Activated CD8-positive, alpha-beta memory T cell treated with anti-CD3 and anti-CD28 coated beads for 1 hour (primary cell): ENCODE data around the gene LRRC9.
"Not testable (repeated sequence)": the region's sequence is repeated elsewhere in the genome, so short reads cannot be mapped to it uniquely, and the experiment has no call there.

Experiments used
- DNase-seq, 2 donors: peaks; one replicate each; pipeline ENCODE4 v3.0.0-alpha.2; 2020; ENCODE audit warnings: low read depth in 1 of 2; ENCODE audit errors: extremely low read depth in 1 of 2

The LRRC9 gene

GRCh38 chr14:59952141-59952540 lies 32.2 kb downstream of the LRRC9 start:
- not testable (repeated sequence) for DNase-seq

DNA sequence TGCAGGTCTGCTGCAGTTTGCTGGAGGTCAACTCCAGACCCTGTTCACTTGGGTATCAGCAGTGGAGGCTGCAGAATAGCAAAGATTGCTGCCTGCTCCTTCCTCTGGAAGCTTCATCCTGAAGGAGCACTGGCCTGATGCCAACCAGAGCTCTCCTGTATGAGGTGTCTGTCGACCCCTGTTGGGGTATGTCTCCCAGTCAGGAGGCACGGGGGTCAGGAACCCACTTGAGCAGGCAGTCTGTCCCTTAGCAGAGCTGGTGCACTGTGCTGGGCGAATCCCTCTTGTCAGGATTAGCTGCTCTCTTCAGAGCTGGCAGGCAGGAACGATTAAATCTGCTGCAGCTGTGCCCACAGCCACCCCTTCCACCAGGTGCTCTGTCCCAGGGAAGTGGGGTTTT lies 37.9 kb downstream of the LRRC9 start:
- not testable (repeated sequence) for DNase-seq

GRCh38 chr14:59959668-59960067 lies 39.7 kb downstream of the LRRC9 start:
- DNase-seq = no peak

DNA sequence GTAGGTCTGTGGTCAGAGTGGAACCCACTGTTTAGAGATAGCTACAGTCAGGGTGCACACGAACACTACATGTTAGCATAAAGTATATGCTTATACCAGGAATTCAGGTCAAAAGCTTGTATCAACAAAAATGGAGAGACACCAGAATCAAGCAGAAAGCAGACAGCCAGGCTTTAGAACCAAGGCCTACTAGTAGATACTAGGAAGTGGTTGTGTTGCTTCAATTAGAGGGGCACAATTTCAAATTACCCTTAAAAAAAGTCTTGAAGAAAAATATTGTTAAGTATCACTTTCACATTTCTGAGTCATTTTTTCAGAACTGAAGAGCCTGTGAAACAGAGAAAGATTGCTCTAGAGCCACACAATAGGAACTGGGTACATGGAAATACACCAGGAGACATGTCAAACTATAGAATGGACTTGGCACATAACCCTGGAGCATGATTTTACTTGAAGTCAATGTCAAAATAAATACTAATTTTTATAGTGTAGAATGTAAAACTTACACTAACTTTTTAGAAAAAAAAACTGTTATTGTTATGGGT lies 41.6 kb downstream of the LRRC9 start:
- no peak for DNase-seq

DNA sequence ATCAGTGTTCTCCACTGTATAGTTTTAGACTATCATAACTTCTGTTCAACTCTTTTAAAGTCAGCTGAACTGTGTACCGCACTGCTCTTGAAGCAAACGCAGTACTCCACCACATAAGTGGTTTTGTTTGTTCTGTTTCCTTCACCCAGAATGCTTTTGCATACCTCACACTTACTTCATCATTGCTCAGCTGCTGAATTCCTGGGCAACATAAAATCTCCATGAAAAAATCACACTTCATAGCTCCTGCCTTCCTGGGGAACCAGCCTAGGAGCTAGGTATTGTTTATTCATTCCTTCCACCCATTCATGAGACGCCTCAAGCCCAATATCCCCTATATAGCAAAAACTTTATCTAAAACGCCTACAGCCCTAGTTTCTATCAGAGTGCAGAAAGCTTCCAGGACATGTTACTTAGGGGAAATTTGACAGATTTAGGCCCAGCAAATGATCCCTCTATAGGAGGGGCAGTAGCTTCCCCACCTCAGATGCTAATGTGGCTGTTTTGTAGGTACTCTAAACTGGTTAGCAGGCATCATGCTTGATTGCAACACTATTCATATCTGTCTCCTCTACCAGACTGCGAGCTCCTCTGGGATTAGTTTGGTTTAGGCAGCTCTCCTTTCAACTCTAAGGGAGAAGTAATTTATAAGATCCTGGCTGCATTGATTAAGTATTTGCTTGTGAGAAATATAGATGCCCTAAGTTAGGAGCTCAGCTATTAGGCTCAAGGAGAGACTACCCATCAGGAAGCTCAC lies 44.5 kb downstream of the LRRC9 start:
- DNase-seq = no peak

- DNase-seq = no peak
Observed at GRCh38 chr14:59969319-59969718, 49.4 kb downstream of the LRRC9 start.

DNA sequence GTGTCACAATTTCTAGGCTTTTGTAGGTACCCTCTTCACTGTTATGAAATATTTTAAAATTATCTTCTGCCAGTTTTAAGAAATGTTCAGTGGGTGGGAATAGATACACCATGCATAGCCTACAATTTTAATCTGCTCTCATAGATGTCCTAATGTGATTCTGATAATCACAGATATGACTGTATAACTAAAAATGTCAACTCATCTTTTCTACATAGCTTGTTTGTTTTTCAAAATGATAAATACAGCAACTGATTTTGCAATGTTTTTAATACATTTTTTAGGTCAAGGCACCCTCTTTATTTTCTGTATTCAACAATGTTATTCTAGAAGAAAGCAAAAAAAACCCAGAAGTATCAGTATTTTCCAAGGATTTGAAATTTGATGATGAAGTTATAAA lies 61.6 kb downstream of the LRRC9 start:
- DNase-seq = no peak

GRCh38 chr14:59983048-59983447 lies 63.1 kb downstream of the LRRC9 start:
- no peak for DNase-seq

GRCh38 chr14:59986556-59987059 lies 66.7 kb downstream of the LRRC9 start:
- DNase-seq = no peak

DNA sequence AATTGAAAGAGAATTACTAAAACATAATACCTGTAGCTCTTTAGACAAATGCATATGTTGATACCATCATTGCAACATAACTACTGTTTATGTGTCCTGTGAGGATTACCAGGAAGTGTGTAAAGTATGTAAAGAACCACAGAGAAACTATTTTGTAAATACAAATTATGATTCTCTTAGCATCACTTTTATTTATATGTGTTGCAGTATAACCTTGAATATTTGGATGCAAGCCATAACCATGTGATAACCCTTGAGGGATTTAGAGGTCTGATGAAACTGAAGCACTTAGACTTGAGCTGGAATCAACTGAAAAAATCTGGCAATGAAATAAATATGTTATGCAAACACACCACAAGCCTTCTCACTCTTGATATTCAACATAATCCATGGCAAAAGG lies 77.5 kb downstream of the LRRC9 start:
- no peak for DNase-seq

- no peak for DNase-seq
Observed at GRCh38 chr14:59997966-59998365, 78.0 kb downstream of the LRRC9 start.

DNA sequence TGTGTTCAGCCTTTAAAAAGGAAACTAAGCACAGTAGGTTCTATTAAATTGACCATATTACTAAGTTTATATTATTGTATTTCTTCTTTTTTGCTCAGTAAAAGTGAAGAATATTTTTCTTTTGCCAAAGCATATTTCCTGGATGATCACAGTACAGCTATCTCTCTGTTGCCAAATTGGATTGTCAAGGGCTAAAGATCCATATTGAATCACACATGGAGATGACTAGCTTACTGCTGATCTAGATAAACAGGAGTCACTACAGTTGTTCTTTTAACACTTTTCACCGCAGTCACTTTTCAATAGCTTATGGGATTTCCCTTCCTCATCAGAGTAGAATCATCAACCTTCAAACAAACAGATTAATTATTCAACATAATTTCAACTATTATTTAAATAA lies 78.6 kb downstream of the LRRC9 start:
- DNase-seq = no peak

DNA sequence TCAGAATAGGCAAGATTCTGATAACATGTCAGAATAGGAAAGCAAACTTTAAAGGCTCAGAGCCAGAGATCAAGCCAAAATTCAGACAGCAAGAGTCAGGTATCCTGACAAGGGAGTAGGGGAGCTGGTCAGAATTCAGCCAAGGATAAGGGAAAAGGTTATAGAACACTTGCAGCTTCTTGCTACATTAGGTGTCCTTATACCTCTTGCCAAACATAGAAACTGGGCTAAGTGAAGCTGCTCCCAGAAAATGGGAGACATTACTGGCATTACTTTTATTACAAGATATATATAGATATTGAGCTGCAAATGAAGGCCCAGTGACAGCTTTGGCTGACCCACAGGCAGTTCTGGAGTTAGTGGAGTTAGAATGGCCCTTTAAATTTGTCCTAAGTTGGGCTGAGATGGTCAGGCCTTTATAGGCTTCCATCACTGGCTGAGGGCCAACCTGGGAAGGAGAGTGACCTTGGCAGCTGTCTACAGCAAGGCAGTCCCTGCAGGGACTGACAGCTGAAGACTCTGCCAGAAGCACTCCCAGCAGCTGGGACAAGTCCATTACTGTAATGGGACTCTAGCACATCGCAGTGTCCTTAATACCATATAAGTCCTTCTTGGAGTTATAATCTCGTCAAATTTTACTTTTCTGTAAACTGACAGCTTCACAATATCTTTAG lies 83.0 kb downstream of the LRRC9 start:
- DNase-seq = no peak

- DNase-seq = no peak
Observed at GRCh38 chr14:60003991-60004390, 84.0 kb downstream of the LRRC9 start.

- no peak for DNase-seq
Observed at GRCh38 chr14:60008042-60008441, 88.1 kb downstream of the LRRC9 start.

DNA sequence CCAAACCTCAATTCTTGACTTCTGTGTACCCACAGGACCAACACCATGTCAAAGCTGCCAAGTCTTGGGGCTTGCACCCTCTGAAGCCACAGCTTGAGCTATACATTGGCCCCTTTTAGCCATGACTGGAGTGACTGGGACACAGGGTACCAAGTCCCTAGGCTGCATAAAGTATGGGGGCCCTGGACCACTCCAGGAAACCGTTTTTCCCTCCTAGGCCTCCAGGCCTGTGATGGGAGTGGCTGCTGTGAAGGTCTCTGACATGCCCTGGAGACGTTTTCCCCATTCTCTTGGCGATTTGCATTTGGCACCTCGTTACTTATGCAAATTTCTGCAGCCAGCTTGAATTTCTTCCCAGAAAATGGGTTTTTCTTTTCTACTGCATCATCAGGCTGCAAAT lies 90.3 kb downstream of the LRRC9 start:
- DNase-seq = not testable (repeated sequence)

DNA sequence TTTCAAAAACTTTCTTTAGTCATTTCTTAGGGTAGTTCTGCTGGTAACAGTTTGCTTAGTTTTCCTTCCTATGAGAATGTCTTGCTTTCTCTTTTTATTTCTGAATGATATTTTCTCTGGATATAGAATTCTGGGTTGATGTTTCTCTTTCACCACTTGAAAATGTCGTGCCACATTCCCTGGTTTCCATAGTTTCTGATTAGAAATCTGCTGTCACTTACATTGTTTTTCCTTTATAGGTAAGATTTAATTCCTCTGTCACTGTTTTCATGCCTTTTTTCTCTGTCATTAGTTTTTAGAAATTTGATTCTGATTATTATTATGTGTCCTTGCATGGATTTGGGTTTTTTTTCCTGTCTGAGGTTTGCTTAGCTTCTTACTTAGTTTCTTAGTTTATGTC lies 94.5 kb downstream of the LRRC9 start:
- DNase-seq = no peak

DNA sequence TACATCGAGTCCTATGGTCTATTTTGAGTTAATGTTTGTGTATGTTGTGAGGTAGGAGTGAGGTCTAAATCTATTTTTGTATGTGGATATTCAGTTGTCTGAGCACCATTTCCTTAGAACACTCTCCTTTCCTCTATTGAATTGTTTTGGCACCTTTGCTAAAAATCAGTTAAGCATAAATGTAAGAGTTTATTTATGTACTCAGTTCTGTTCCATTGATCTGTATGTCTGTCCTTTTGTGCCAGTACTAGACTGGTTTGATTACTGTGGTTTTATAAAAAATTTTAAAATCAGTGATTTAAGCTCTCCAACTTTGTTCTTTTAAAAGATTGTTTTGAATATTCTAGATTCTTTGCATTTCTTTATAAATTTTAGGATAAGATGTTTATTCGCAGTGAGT lies 101.7 kb downstream of the LRRC9 start:
- no peak for DNase-seq

- DNase-seq = no peak
Observed at GRCh38 chr14:60025571-60025970, 105.6 kb downstream of the LRRC9 start.

DNA sequence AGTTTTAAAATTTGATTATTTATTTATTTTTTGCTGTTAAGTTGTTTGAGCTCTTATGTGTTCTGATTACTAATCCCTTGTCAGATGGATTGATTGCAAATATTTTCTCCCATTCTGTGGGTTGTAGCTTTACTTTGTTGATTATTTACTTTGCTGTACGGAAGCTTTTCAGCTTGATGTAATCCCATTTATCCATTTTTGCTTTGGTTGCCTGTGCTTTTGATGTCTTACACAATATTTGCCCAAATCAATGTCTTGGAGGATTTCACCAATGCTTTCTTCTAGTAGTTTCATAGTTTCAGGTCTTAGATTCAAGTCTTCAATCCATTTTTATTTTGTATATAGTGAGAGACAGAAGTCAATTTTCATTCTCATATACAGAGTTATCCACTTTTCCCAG lies 115.2 kb downstream of the LRRC9 start:
- DNase-seq = no peak

DNA sequence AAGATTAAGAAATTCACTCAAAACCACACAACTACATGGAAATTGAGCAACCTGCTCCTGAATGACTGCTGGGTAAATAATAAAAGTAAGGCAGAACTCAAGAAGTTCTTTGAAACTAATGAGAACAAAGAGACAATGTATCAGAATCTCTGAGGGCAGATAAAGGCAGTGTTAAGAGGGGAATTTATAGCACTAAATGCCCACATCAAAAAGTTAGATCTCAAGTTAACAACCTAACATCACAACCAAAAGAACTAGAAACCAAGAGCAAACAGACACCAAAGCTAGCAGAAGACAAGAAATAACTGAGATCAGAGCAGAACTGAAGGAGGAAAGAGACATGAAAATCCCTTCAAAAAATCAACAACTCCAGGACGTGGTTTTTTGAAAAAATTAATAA lies 128.0 kb downstream of the LRRC9 start:
- DNase-seq = not testable (repeated sequence)

DNA sequence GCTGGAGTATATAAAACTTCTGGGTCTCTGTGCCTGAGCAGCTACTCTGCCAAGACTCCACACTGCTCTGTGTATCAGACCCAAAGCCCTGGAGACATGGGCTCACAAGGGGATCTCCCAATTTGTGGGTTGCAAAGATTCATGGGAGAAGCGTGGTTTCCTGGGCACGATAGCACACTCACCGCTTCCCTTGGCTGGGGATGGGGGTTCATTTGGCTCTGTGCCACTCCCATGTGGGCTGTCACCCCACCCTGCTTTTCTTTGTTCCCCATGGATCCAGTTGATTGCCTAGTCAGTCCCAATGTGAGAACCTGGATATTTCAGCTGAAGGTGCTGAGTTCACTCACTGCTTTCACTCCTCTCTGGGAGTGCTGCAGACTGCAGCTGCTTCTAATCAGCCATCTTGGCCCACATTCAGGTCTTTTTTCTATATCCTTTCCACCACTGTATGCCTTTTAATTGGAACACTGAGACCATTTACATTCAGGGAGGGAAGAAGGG lies 131.8 kb downstream of the LRRC9 start:
- no peak for DNase-seq
